Left lung (tissue), 10 donors: Measurements from ENCODE around the gene PTPRS. TPM values are rescaled to one million over a fixed set of nuclear protein-coding genes. Genes with fewer than 3 reads are reported as not detected.
A peak's percentile ranks its signal among the peaks of the same experiment; 100 is the strongest.

ENCODE experiments used
- ATAC-seq: fragments of 200-7000 bp; cut with Tn5 transposase; one replicate; pipeline ENCODE4 v1.9.1; 2020; ENCODE audit warnings: moderate library complexity
- DNase-seq, 4 donors: peaks; one replicate each; pipeline ENCODE4 v3.0.0-alpha.2; 2013 to 2020
- H3K27ac ChIP-seq, 2 donors: fragments of 200-600 bp; sonication (generic) in 1 of 2; one replicate each; pipeline versions ENCODE4 v1.5.0 to v1.8.0; 2020 to 2021
- H3K27me3 ChIP-seq, 2 donors: fragments of 200-600 bp; sonication (generic) in 1 of 2; one replicate each; pipeline versions ENCODE4 v1.5.0 to v1.8.0; 2020 to 2021
- H3K36me3 ChIP-seq, 2 donors: fragments of 200-600 bp; sonication (generic) in 1 of 2; one replicate each; pipeline versions ENCODE4 v1.5.0 to v1.8.0; 2020 to 2021
- H3K4me1 ChIP-seq, 2 donors: fragments of 200-600 bp; one replicate each; pipeline ENCODE4 v1.8.0; 2021
- H3K4me3 ChIP-seq, 2 donors: fragments of 200-600 bp; sonication (generic) in 1 of 2; one replicate each; pipeline versions ENCODE4 v1.5.0 to v1.8.0; 2020 to 2021; ENCODE audit warnings: mild to moderate bottlenecking in 1 of 2
- H3K9me3 ChIP-seq, 2 donors: fragments of 200-600 bp; sonication (generic) in 1 of 2; one replicate each; pipeline versions ENCODE4 v1.5.0 to v1.8.0; 2020 to 2021
- CTCF ChIP-seq, 2 donors: fragments of 200-600 bp; sonication (generic) in 1 of 2; IDR thresholded peaks; one replicate each; pipeline versions ENCODE4 v1.5.0 to v1.8.0; 2021; ENCODE audit warnings: antibody characterized with exemption in 2 of 2
- intact Hi-C, 2 donors: fragments of 100-400 bp; cut with DNase I; formaldehyde crosslinking; loops; one replicate each; pipeline versions ENCODE4 v1.11.2 to v1.14.2; 2022
- polyA plus RNA-seq, 6 donors: library from polyadenylated mRNA; unstranded; fragments of 120-200 nt; gene quantifications; one replicate each; pipeline ENCODE4 v1.2.1, GENCODE V29; 2013; ENCODE audit not compliant: insufficient read length in 6 of 6
- total RNA-seq, 2 donors: library from RNA; stranded (reverse); fragmentation: NEBNext Ultra II Directional; extraction: Animal tissue kit (Norgen Biotek cat#: 25700); gene quantifications; one replicate each; pipeline ENCODE4 v1.2.1, GENCODE V29; 2021
- donor health status: DM: no; HTN: yes; CAD: no.
- donor health status: DM: no; HTN: no; CAD: no.

The PTPRS gene
- total and polyA plus RNA-seq, 8 donors: 61.7 to 97.9 (median 75.3) TPM

- no peak for ATAC-seq
Observed at GRCh38 chr19:5317321-5317720, 23.3 kb downstream of the PTPRS start.

GRCh38 chr19:5316138-5316537 lies 24.5 kb downstream of the PTPRS start:
- H3K36me3 ChIP-seq: no peaks in the 10 kb centered on the region
- H3K27me3 ChIP-seq: peaks cover 0 to 37% of the 10 kb centered on the region in 2 donors
- DNase-seq: no peak
- no peak for ATAC-seq
- no peak overlapping the region for H3K4me3 ChIP-seq
- no peak for TF ChIP-seq CTCF (IDR thresholded peaks at IDR 0.05)
- H3K9me3 ChIP-seq: peaks cover 0 to 2% of the 10 kb centered on the region in 2 donors
- no peak overlapping the region for H3K27ac ChIP-seq
- H3K4me1 ChIP-seq: no peaks in the 10 kb centered on the region
- intact Hi-C loops: no loop called here

More at GRCh38 chr19:5317321-5317720, 23.3 kb downstream of the PTPRS start:
- no peak for TF ChIP-seq CTCF (IDR thresholded peaks at IDR 0.05)
- H3K9me3 ChIP-seq: no peaks in the 10 kb centered on the region
- no peaks in the 10 kb centered on the region for H3K4me1 ChIP-seq
- intact Hi-C loops: no loop called here
- DNase-seq: no peak
- no peaks in the 10 kb centered on the region for H3K36me3 ChIP-seq
- no peak overlapping the region for H3K27ac ChIP-seq
- H3K4me3 ChIP-seq: no peak overlapping the region
- peaks cover 0 to 46% of the 10 kb centered on the region in 2 donors for H3K27me3 ChIP-seq

- H3K4me3 ChIP-seq: no peak overlapping the region
- no peaks in the 10 kb centered on the region for H3K36me3 ChIP-seq
- H3K9me3 ChIP-seq: peaks cover 0 to 2% of the 10 kb centered on the region in 2 donors
- intact Hi-C loops: no loop called here
- no peak for ATAC-seq
- no peaks in the 10 kb centered on the region for H3K4me1 ChIP-seq
- DNase-seq: no peak
- H3K27ac ChIP-seq: no peak overlapping the region
- peaks cover 0 to 26% of the 10 kb centered on the region in 2 donors for H3K27me3 ChIP-seq
- TF ChIP-seq CTCF (IDR thresholded peaks at IDR 0.05): no peak
Observed at GRCh38 chr19:5314907-5315298, 25.7 kb downstream of the PTPRS start.

GRCh38 chr19:5314012-5314906 lies 26.4 kb downstream of the PTPRS start:
- no peaks in the 10 kb centered on the region for H3K4me1 ChIP-seq
- H3K27me3 ChIP-seq: peaks cover 0 to 21% of the 10 kb centered on the region in 2 donors
- H3K9me3 ChIP-seq: peaks cover 0 to 2% of the 10 kb centered on the region in 2 donors
- no peaks in the 10 kb centered on the region for H3K36me3 ChIP-seq
- intact Hi-C loops: no loop called here
- ATAC-seq (no peak), DNase-seq (no peak)
- H3K4me3 ChIP-seq: no peak overlapping the region
- no peak overlapping the region for H3K27ac ChIP-seq
- no peak for TF ChIP-seq CTCF (IDR thresholded peaks at IDR 0.05)

- ATAC-seq: no peak
Observed at GRCh38 chr19:5313307-5313706, 27.3 kb downstream of the PTPRS start.

More at GRCh38 chr19:5313307-5313706, 27.3 kb downstream of the PTPRS start:
- no peak for TF ChIP-seq CTCF (IDR thresholded peaks at IDR 0.05)
- DNase-seq: peak in 2 of 4 donors; percentile 30 to 68
- Histone ChIP-seq H3K9me3 (peaks cover 0 to 2% of the 10 kb centered on the region in 2 donors), H3K27ac (no peak overlapping the region), H3K36me3 (no peaks in the 10 kb centered on the region), H3K4me1 (no peaks in the 10 kb centered on the region), H3K4me3 (no peak overlapping the region), H3K27me3 (peaks cover 0 to 21% of the 10 kb centered on the region in 2 donors)
- intact Hi-C loops: no loop called here
